Inflammatory macrophage treated with lipopolysaccharide for 1 hour (primary cell): ENCODE measurements around the gene SHF.

ENCODE experiments used
- DNase-seq, 2 donors: peaks; one replicate each; pipeline ENCODE4 v3.0.0-alpha.2; 2020 to 2022

SHF gene

GRCh38 chr15:45199136-45199810, 11.5 kb upstream of the SHF start:
- peak in 1 of 2 donors; percentile 2 for DNase-seq

DNA sequence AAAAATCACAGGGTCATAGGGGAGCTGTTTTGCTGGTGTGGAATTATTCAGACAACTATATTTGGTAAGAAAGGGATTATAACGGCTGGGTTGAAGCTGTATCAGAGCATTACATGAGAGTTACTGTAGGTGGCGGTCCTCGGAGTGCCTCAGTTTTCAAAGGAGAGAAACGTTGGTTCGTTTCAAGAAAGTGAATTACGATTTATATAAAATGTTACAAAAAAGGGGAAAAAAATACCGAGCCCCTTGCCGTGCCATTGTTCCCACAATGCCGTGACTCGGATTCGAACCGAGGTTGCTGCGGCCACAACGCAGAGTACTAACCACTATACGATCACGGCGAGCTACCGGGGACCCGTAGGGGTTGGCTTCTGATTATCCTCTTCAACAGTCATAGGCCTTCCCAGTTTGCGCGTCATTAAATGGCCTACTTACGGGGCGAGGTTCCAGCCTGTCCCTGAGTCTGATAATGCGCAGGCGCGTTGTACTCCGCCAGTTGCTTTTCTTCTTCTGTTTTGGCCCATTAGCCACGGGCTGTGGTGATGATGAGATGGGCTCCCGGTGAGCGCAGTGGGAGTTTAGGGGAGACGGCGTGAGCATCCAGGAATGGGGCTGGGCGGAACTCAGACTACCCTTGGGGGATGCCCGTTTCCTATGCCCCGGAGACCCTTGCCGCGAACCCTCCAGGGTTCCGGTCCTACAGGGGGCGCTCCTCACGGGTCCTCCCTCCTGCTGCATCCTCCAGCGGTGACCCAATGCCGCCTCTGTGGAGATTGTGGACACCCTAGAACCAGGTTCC, 10.8 kb upstream of the SHF start:
- DNase-seq: peak; percentile 92 to 99

- no peak for DNase-seq
Observed at GRCh38 chr15:45197512-45197911, 9.7 kb upstream of the SHF start.

- DNase-seq: no peak
Observed at GRCh38 chr15:45187578-45187893, 230 bp downstream of the SHF start.

DNA sequence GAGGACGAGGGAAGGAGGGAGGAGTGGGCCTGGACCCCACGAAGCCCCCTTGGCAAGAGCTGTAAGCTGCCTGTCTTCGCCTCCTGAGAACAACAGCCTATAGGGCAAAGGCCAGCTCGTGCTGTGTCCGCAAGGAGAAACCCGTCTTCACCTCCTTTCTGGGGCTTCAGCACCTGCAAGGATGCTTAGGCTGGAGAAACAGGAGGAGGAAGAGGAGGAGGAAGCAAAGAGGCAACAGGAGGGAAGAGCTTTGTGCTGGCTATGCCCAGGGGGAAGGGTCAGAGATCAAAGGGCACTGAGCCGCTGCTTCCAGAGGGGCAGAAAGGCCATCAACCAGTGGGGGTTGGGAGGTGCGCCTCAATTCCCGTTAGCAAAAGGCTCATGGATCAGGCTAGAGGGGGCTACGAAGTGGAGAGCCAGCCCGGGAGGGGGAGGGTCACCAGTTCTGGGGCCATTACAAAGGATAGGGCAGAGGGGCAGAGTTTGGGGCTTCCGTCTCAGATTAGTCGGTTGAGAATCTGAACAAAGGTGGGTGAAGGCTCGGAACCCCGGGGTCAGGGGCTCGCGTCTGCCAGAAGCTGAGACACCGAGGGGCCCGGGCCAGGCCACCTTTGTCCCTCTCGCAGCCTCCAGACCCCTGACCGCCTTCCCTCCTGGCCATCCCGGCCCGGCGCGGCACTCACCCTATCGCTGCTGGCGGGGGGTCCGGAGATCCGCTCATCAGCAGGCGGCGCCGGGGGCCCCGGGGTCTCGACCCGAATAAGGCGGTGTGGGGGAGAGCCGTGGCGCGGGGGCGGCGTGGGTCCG, 792 bp downstream of the SHF start:
- DNase-seq: no peak

DNA sequence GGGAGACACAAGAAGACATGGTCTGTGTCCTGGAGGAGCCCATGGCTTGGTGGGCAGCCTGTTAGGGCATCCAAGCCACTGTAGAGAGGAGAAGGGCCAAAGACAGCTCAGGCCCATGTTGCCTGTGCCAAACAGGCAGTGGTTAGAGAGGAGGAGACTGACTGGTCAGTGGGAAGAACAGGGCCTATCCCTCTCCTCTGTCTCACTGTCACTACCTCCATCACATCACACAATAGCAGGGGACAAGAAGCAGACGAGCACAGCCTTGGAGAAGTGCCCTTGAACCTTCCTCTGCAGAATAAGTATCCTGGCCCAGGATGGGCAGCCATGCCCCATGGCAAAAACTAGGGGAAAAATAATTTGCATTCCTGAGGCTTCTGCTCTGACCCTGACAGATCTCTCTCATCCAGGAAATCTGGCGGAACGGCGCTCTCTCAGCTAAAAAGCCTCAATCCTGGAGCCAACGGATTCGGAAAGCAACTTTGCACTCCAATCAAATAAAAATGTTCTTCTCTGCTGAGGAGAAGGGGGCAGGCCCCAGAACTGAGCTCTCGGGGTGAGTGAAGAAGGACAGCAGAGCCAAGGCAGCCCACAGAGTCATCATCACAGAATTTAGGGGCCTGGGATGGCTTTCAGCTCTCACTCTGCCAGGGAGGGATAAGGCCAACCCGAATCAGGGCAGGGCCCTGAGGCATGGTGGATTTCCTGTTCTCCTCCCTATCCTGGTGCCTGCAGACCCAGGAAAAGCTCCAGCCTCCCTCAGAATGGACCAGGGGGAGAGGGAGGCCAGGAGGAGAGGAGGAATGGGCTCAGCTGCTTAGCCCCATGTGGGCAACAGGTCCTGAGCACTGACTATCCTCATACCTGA, 1.6 kb downstream of the SHF start:
- DNase-seq: no peak

GRCh38 chr15:45185069-45185779, 2.5 kb downstream of the SHF start:
- DNase-seq: no peak

- DNase-seq: no peak
Observed at GRCh38 chr15:45184562-45185041, 3.2 kb downstream of the SHF start.

- no peak for DNase-seq
Observed at GRCh38 chr15:45183511-45183910, 4.3 kb downstream of the SHF start.

- DNase-seq: no peak
Observed at GRCh38 chr15:45182996-45183395, 4.8 kb downstream of the SHF start.

- DNase-seq: no peak
Observed at GRCh38 chr15:45181491-45182285, 6.1 kb downstream of the SHF start.

DNA sequence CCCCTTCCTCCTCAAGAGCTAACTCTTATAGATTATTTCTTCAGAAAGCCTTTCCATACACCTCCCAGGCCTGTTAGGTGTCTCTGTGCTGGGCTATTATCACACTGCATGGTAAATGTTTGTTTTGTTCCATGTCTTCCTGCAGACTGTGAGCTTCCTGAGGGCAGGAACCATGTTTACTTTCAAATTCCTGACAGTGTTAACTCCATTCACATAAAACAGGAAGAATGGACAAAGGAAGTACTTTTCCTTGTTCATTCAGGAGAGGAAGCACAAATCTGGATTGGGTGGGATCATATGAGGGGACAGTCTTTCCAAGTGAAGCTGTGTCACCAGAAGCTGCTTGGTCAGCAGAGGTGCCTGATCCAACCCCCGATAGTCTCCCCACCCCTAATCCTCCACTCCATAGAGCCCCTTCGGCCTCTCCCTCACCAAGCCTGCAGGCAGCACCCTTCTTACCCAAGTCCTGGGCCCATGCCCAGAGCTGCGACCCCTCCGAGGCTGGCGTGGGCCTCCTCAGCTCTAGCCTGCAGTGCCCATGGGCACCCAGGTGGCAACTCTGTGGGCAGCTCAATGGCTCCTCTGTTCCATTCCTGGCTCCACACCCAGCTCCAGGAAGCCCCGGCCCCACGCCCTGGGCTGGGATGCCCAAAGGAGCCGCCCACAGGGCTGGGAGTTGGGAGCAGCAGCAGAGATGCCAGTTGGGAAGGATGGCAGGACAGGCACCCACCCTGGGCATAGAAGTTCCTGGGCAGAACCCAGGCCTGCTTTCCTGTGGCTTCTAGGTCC, 6.9 kb downstream of the SHF start:
- no peak for DNase-seq

GRCh38 chr15:45180201-45180600, 7.6 kb downstream of the SHF start:
- no peak for DNase-seq

- DNase-seq: peak in 1 of 2 donors; percentile 32
Observed at GRCh38 chr15:45179221-45179985, 8.4 kb downstream of the SHF start.

GRCh38 chr15:45177285-45177684, 10.5 kb downstream of the SHF start:
- DNase-seq: no peak

DNA sequence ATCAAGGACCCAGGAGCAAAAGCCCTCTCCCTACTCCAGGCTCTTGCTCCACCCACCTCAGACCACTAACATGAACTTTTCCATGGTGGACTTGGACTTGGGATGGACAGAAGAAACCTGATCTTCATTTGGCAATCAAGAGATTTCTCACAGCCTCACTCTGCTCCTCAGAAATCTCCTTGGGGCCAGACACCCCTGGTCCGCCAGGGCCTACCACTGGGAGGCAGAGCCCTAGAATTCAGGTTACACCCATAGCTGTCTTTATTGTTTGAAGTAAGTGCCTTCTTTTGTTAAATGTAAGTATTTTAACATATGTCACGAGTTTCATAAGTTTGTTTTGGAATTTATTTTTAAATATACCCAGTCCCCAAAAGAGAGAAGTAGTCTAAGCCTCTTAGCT, 13.2 kb downstream of the SHF start:
- no peak for DNase-seq

- no peak for DNase-seq
Observed at GRCh38 chr15:45174069-45174468, 13.7 kb downstream of the SHF start.

- no peak for DNase-seq
Observed at GRCh38 chr15:45171912-45172311, 15.9 kb downstream of the SHF start.
